ENCODE measurements around the gene RELT. TPM values are rescaled to one million over a fixed set of nuclear protein-coding genes. Genes with fewer than 3 reads are reported as not detected.

The RELT gene
- total RNA-seq, 2 experiments from 2014 or later: 22.0 to 24.6 TPM

DNA sequence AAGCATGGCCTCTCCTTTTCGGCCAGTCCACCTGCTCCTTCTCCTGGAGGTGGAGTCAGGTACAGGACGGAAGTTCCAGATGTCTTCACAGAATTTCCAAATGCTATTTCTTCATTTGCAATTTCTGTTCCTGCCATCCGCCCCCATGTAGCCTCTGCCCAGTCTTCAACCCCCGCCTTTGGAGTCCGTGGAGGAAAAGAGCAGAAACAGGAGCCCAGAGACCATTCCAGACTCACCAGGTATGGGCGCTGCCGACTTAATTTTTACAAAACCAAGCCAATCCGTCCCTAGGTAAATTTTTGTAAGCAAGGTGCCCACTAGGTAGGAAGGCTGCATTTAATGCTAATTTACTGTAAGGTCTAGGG, 28.9 kb downstream of the RELT start:
- no peaks in the 10 kb centered on the region for H3K27me3 Mint-ChIP-seq
- H3K27ac Mint-ChIP-seq: peak overlapping the region; percentile 70
- no peak for DNase-seq
- H3K4me3 Mint-ChIP-seq: no peak overlapping the region
- ChIA-PET POLR2A (no interaction called here), CTCF (no interaction called here)
- H3K36me3 Mint-ChIP-seq (ENCODE audit: low read depth): peaks cover 21% of the 10 kb centered on the region
- H3K9me3 Mint-ChIP-seq: no peaks in the 10 kb centered on the region
- peaks cover 1% of the 10 kb centered on the region for H3K4me1 Mint-ChIP-seq

DNA sequence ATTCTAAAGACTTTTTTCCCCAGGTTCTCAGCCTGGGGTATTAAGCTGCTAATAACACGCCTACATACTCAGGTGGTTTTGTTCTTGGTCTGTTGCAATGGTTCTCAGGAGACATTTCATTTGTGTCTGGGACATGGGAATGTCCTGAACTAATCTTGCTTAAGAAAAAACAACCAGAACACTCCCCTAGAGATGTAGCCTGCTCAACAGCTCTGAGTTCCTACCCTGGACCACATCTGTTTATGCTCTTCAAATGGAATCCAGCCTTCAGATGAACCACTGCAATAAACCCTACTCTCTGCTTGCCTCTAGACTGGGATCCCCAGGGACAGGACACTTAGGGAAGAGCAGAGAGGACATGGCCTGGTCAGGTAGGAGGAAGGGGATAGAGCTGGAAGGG, 29.9 kb downstream of the RELT start:
- Mint-ChIP-seq H3K27ac (peak overlapping the region; percentile 31), H3K4me1 (peaks cover 1% of the 10 kb centered on the region), H3K9me3 (no peaks in the 10 kb centered on the region), H3K36me3 (ENCODE audit: low read depth) (peaks cover 23% of the 10 kb centered on the region), H3K4me3 (no peak overlapping the region), H3K27me3 (no peaks in the 10 kb centered on the region)
- no peak for DNase-seq
- POLR2A ChIA-PET: no interaction called here
- CTCF ChIA-PET: interaction anchor here (0.6 kb wide), 1 partner anchor 74 kb away, joined by 3 read pairs; no protein-coding TSS in a partner anchor

DNA sequence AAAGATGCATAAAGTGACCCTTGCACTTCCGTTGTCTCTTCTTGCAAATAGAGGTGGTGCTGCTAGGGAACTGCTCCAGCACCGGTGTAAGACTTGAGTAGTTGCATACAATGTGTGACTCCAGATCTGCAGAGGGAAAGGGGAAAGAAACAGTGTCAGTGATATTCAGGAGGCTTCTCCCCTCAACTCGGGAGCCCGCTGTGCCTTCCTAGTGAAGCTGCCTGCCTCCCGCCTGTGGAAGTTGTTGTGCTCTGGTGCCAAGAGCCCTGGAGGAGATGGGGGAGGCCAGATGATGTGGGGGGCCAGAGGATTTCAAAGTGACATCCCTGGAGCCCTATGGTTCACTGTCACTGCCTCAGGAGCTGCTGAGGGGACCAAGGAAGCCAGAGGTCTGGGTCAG, 30.4 kb downstream of the RELT start:
- H3K9me3 Mint-ChIP-seq: no peaks in the 10 kb centered on the region
- peaks cover 1% of the 10 kb centered on the region for H3K4me1 Mint-ChIP-seq
- POLR2A ChIA-PET: no interaction called here
- H3K27me3 Mint-ChIP-seq: no peaks in the 10 kb centered on the region
- H3K36me3 Mint-ChIP-seq (ENCODE audit: low read depth): peaks cover 23% of the 10 kb centered on the region
- H3K4me3 Mint-ChIP-seq: no peak overlapping the region
- CTCF ChIA-PET: interaction anchor here (1.0 to 1.2 kb wide), 3 partner anchors 8 to 71 kb away, joined by 3 to 4 read pairs (median 3); no protein-coding TSS in a partner anchor
- no peak overlapping the region for H3K27ac Mint-ChIP-seq
- DNase-seq: no peak

DNA sequence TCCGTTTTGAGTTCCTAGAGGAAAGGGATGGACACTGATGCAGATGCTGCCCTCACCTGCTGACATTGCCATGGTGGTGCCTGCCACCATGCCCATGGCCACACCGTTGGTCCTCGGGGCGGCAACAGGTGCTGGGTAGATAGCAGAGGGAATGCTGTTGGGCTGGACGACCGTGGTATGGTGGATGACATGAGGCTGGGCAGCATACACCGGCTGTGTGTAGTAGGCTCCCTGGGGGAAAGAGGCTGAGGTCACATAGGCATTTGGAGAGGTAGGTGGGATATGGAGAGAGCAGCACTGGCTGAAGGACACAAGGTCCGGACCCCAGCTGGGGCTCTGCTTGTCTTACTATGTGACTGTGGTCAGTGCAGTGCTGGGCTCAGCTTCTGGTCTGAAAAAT, 33.2 kb downstream of the RELT start:
- Mint-ChIP-seq H3K9me3 (no peaks in the 10 kb centered on the region), H3K36me3 (ENCODE audit: low read depth) (peaks cover 23% of the 10 kb centered on the region), H3K27me3 (no peaks in the 10 kb centered on the region), H3K4me1 (no peaks in the 10 kb centered on the region), H3K27ac (no peak overlapping the region), H3K4me3 (no peak overlapping the region)
- POLR2A ChIA-PET: no interaction called here
- DNase-seq: no peak
- CTCF ChIA-PET: no interaction called here

DNA sequence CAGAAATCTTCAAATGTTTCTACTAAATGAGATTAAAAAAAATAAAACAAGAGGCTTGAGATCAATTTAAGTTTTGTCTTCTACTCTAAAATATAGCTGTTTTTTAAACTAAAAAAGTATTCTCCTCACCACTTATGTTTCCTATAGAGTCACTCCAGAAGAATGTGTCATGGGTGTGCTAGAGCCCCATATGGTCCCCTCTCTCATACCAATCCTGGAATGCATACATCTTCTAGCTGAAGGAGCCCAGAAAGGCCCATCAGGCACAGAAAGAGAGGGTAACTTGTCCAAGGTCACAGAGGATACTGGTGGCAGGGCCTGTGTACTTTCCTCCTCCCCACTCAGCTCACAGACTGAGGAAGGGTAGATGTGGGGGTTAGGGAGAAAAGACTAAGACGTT, 34.4 kb downstream of the RELT start:
- ChIA-PET CTCF (interaction anchor here (0.6 to 1.4 kb wide), 6 partner anchors 11 to 263 kb away, joined by 3 to 4 read pairs (median 4); no protein-coding TSS in a partner anchor), POLR2A (no interaction called here)
- Mint-ChIP-seq H3K9me3 (no peaks in the 10 kb centered on the region), H3K4me3 (no peak overlapping the region), H3K27me3 (no peaks in the 10 kb centered on the region), H3K27ac (no peak overlapping the region), H3K4me1 (peaks cover 6% of the 10 kb centered on the region), H3K36me3 (ENCODE audit: low read depth) (peaks cover 20% of the 10 kb centered on the region)
- DNase-seq: no peak

DNA sequence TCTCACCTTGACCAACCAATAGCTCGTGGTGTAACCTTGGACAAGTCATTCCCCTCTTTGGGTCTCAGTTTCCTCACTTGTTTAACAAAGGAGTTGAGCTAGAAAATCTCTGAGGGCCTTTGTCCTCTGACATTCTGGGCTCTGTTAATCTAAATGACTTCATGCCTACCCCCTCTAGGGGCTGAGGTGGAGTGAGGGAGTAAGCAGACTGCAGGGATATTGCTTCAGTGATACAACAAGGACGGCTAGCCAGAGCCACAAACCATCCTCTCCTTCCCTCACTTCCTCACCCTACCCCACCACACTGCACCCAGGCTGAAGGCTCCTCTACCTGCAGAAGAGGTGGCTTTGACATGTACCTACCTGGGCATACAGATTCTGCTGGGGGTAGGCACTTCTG, 34.8 kb downstream of the RELT start:
- Mint-ChIP-seq H3K4me1 (peaks cover 6% of the 10 kb centered on the region), H3K27ac (no peak overlapping the region), H3K27me3 (no peaks in the 10 kb centered on the region), H3K36me3 (ENCODE audit: low read depth) (peaks cover 18% of the 10 kb centered on the region), H3K4me3 (no peak overlapping the region), H3K9me3 (no peaks in the 10 kb centered on the region)
- ChIA-PET CTCF (interaction anchor here (0.7 to 1.4 kb wide), 3 partner anchors 17 to 104 kb away, joined by 3 to 4 read pairs (median 3); no protein-coding TSS in a partner anchor), POLR2A (no interaction called here)
- no peak for DNase-seq

DNA sequence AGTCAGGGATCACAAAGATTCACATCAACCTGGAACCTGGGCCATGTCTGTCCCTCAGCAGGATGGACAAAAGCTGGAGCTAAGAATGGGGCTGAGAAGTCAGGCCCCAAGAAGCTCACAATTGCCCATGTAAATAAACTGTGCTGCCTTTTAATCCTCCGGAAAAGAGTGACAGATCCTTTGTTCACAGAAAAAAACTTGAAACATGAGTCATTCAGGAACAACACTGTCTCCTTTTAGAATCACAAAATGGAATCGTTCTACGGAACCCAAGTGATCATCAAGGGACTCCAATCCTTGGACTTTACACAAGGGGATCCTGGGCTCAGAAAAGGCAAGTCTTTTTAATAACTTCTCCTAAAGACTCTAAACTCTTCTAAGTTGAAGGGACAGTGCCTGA, 36.1 kb downstream of the RELT start:
- Mint-ChIP-seq H3K4me3 (no peak overlapping the region), H3K36me3 (ENCODE audit: low read depth) (peaks cover 17% of the 10 kb centered on the region), H3K27me3 (no peaks in the 10 kb centered on the region), H3K4me1 (peaks cover 6% of the 10 kb centered on the region), H3K27ac (no peak overlapping the region), H3K9me3 (no peaks in the 10 kb centered on the region)
- ChIA-PET CTCF (no interaction called here), POLR2A (no interaction called here)
- no peak for DNase-seq

DNA sequence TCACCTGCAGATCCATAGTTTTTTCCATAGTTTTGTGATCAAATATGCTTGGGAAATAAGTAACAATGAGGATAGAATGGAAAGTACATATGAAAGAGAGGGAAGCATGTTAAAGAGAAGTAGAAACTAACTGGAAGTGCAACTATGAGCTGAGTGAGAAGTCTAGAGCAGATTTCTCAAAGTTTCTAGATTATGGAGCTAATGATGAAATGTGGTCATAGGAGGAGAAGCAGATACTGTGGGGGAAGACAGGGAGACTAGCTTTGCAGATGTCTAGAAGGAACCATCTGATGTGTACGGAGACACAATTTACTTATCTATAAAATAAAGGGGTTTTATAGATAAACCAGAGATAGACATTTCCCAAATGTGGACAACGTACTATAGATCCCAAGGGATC, 37.1 kb downstream of the RELT start:
- Mint-ChIP-seq H3K9me3 (no peaks in the 10 kb centered on the region), H3K27me3 (no peaks in the 10 kb centered on the region), H3K36me3 (ENCODE audit: low read depth) (peaks cover 21% of the 10 kb centered on the region), H3K4me1 (peaks cover 6% of the 10 kb centered on the region), H3K27ac (no peak overlapping the region), H3K4me3 (no peak overlapping the region)
- ChIA-PET POLR2A (interaction anchor here (0.6 kb wide), 1 partner anchor 153 kb away, joined by 3 read pairs; no protein-coding TSS in a partner anchor), CTCF (interaction anchor here (0.6 to 1.5 kb wide), 2 partner anchors 11 to 358 kb away, joined by 4 to 5 read pairs; no protein-coding TSS in a partner anchor)
- no peak for DNase-seq

DNA sequence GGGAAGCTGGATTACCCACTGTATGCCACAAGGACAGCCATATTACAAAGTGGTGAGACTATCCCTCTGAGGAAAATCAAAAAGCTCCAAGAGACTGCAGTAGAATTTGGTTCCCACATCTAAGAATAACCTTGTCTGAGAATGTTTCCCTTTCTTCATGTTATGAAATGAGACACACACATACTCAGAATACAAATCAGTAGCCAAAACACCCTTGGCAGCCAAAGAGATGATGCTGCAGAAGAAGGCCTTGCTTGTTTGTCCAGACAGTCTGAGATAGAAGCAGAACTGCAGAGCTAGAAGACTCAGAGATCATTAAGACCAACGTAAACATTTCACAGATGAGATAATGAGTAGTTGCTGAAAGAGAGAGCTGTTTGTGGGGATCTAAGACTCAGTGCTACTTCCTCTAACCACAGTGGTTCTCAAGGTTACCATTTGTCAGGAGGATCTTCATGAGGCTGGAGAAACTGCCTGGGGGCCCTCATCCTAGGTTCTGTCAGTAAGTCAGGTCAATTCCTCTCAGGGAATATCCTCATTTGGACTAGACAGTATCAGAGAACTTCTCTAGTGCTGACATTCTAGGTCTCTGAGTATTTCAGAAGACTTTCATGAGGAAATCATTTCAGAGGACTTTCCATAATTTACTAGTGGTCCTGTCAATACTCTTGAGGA, 38.9 kb downstream of the RELT start:
- CTCF ChIA-PET: interaction anchor here (1.2 to 1.8 kb wide), 5 partner anchors 21 to 1123 kb away, joined by 3 to 6 read pairs (median 3); no protein-coding TSS in a partner anchor
- H3K36me3 Mint-ChIP-seq (ENCODE audit: low read depth): peaks cover 19% of the 10 kb centered on the region
- no peak for DNase-seq
- POLR2A ChIA-PET: interaction anchor here (0.6 kb wide), 1 partner anchor 82 kb away, joined by 5 read pairs; no protein-coding TSS in a partner anchor
- H3K9me3 Mint-ChIP-seq: no peaks in the 10 kb centered on the region
- no peak overlapping the region for H3K4me3 Mint-ChIP-seq
- H3K4me1 Mint-ChIP-seq: peaks cover 6% of the 10 kb centered on the region
- no peak overlapping the region for H3K27ac Mint-ChIP-seq
- H3K27me3 Mint-ChIP-seq: no peaks in the 10 kb centered on the region

DNA sequence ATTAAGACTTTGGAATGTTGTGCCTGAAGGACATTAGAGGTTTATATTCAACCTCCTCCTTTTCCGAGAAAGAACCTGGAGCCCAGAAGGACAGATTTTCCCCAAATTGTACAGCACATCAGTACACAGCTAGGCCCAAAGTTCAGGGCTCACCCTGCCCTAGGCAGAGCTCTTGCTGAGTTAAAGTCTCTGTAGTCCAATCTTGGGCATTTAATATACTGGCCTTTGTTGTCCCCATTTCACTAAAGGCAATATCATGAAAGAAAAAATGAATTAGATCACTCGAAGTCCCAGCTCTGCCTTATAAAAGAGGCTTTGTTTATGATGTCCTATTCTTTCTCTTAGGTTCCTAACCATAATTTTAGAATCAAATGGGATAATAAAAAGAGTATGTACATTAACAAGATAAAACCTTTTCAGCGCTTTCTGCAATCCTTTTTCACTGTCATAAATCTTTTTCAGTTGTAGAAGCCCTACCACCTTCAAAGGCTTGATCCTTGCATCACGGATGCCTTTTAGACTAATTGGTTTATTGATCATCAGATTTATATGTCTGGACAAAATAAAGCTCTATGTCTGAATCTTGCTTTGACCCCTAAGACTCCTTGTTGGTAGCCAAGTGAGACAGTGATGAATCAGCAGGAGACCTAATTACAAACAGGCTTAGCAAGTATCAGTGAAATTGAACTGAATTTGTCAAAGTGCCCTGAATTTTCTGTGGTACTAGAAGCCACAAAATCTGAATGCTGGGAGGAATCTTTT, 39.8 kb downstream of the RELT start:
- H3K4me3 Mint-ChIP-seq: no peak overlapping the region
- no peak overlapping the region for H3K27ac Mint-ChIP-seq
- H3K9me3 Mint-ChIP-seq: no peaks in the 10 kb centered on the region
- no peak for DNase-seq
- CTCF ChIA-PET: interaction anchor here (1.5 to 1.8 kb wide), 3 partner anchors 20 to 245 kb away, joined by 3 to 6 read pairs (median 3); no protein-coding TSS in a partner anchor
- peaks cover 6% of the 10 kb centered on the region for H3K4me1 Mint-ChIP-seq
- POLR2A ChIA-PET: no interaction called here
- H3K27me3 Mint-ChIP-seq: no peaks in the 10 kb centered on the region
- H3K36me3 Mint-ChIP-seq (ENCODE audit: low read depth): peaks cover 17% of the 10 kb centered on the region

DNA sequence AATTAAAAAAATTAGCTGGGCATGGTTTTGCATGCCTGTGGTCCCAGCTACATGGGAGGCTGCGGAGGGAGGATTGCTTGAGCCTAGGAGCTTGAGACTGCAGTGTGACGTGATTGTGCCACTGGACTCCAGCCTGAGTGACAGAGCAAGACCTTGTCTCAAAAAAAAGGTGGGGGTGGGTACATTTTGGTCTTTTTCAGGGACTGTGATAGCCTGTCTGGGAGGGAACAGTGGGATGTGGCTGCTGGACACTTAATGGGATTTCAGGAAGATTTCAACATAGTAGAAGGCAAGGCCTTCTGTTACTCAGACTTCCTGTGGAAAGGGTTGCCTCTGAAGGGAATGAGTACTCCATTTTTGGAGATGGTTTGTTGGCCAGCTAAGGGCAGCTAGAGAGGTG, 40.6 kb downstream of the RELT start:
- Mint-ChIP-seq H3K36me3 (ENCODE audit: low read depth) (peaks cover 17% of the 10 kb centered on the region), H3K4me1 (peaks cover 6% of the 10 kb centered on the region), H3K4me3 (no peak overlapping the region), H3K27me3 (no peaks in the 10 kb centered on the region), H3K27ac (no peak overlapping the region), H3K9me3 (no peaks in the 10 kb centered on the region)
- DNase-seq: no peak
- ChIA-PET CTCF (interaction anchor here (1.6 kb wide), 1 partner anchor 19 kb away, joined by 3 read pairs; no protein-coding TSS in a partner anchor), POLR2A (no interaction called here)

DNA sequence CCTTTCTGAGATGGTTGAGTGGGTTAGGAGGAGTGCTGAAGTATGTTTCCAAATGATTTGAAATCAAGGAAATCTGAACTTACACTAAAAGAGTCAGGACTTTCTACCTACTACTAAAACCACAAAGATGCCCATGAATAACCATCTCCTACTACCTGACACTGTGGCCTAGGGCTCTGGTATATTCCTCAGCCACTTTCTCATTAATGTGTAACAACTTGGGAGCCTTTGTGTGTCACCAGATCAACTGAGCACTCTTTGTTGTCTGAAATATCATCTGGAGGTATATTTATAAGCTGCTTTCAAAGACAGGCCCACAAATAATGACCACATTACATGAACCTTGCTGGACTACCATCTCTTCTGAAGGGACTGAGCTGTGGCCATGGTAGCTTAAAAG, 43.9 kb downstream of the RELT start:
- CTCF ChIA-PET: no interaction called here
- H3K27me3 Mint-ChIP-seq: no peaks in the 10 kb centered on the region
- POLR2A ChIA-PET: no interaction called here
- no peaks in the 10 kb centered on the region for H3K9me3 Mint-ChIP-seq
- no peak overlapping the region for H3K4me3 Mint-ChIP-seq
- no peak overlapping the region for H3K27ac Mint-ChIP-seq
- peaks cover 1% of the 10 kb centered on the region for H3K4me1 Mint-ChIP-seq
- DNase-seq: no peak
- H3K36me3 Mint-ChIP-seq (ENCODE audit: low read depth): peaks cover 17% of the 10 kb centered on the region

DNA sequence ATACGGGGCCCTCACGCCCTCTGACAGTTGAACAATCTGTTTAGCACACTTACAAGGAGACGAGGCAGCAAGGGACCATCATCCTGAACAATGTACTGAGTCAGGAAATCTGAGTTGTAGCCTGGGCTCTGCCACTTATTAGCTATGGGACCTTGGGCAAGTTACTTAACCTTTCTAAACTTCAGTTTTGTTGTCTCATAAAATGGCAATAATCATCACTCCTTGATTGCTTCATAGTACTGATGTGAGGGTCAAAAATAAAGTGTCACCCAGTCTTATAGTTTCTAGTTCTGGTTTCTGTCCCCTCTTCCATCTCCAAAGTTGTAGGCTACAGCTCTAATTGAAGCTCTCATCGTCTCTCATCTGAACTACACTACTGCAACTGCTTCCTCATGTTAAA, 46.7 kb downstream of the RELT start:
- H3K36me3 Mint-ChIP-seq (ENCODE audit: low read depth): peaks cover 10% of the 10 kb centered on the region
- POLR2A ChIA-PET: interaction anchor here (0.6 kb wide), 1 partner anchor 237 kb away, joined by 4 read pairs; no protein-coding TSS in a partner anchor
- H3K27me3 Mint-ChIP-seq: no peaks in the 10 kb centered on the region
- no peak for DNase-seq
- no peaks in the 10 kb centered on the region for H3K4me1 Mint-ChIP-seq
- H3K4me3 Mint-ChIP-seq: no peak overlapping the region
- no peak overlapping the region for H3K27ac Mint-ChIP-seq
- H3K9me3 Mint-ChIP-seq: no peaks in the 10 kb centered on the region
- CTCF ChIA-PET: interaction anchor here (0.9 to 1.9 kb wide), 3 partner anchors 12 to 1266 kb away, joined by 3 to 4 read pairs (median 3); no protein-coding TSS in a partner anchor
